GM18519 (cell line): ENCODE measurements around the gene KCNK16.

Experiments used
- ATAC-seq: cut with Tn5 transposase; IDR thresholded peaks from one replicate; pipeline ENCODE4 v1.9.1; 2021; ENCODE audit warnings: mild to moderate bottlenecking, moderate library complexity; ENCODE audit not compliant: unreplicated experiment, low FRiP score

Gene KCNK16

GRCh38 chr6:39322306-39322850 is at the start of gene KCNK16:
Gene KCNK16, minus strand, starts transcription at chr6:39322702. Its CDS starts 162 bp downstream, at chr6:39322540.
- no peak for ATAC-seq

GRCh38 chr6:39370390-39370789 is 47.9 kb upstream of the KCNK16 start:
- no peak for ATAC-seq

GRCh38 chr6:39369987-39370386 is 47.5 kb upstream of the KCNK16 start:
- no peak for ATAC-seq

GRCh38 chr6:39367700-39368099 is 45.2 kb upstream of the KCNK16 start:
- ATAC-seq, result no peak

GRCh38 chr6:39366931-39367618 is 44.6 kb upstream of the KCNK16 start:
- no peak for ATAC-seq

- no peak for ATAC-seq
These were observed 43.0 kb upstream of the KCNK16 start for GRCh38 chr6:39365281-39366074.

- ATAC-seq, result no peak
These were observed 40.8 kb upstream of the KCNK16 start for GRCh38 chr6:39363280-39363679.

- no peak for ATAC-seq
These were observed 40.0 kb upstream of the KCNK16 start for GRCh38 chr6:39362487-39362865.

GRCh38 chr6:39361657-39362486 is 39.4 kb upstream of the KCNK16 start:
- no peak for ATAC-seq

GRCh38 chr6:39360378-39360777 is 37.9 kb upstream of the KCNK16 start:
- ATAC-seq, result no peak

- ATAC-seq, result no peak
These were observed 35.6 kb upstream of the KCNK16 start for GRCh38 chr6:39357998-39358686.

GRCh38 chr6:39353698-39354315 is 31.3 kb upstream of the KCNK16 start:
- no peak for ATAC-seq

- ATAC-seq, result no peak
These were observed 28.4 kb upstream of the KCNK16 start for GRCh38 chr6:39350723-39351505.

- ATAC-seq, result no peak
These were observed 26.2 kb upstream of the KCNK16 start for GRCh38 chr6:39348740-39349139.

GRCh38 chr6:39347906-39348585 is 25.5 kb upstream of the KCNK16 start:
- ATAC-seq, result no peak

GRCh38 chr6:39347206-39347605 is 24.7 kb upstream of the KCNK16 start:
- ATAC-seq, result no peak

- no peak for ATAC-seq
These were observed 22.3 kb upstream of the KCNK16 start for GRCh38 chr6:39344821-39345280.

GRCh38 chr6:39343396-39343870 is 20.9 kb upstream of the KCNK16 start:
- ATAC-seq, result no peak
